Choroid plexus epithelial cell (primary cell): Measurements from ENCODE around the gene LRP1.

Source experiments
- DNase-seq: peaks from one replicate; pipeline ENCODE4 v3.0.0-alpha.2; 2010; ENCODE audit warnings: low read depth
- H3K4me3 ChIP-seq: 2 replicates; pipeline ENCODE4 v1.5.1; 2011; ENCODE audit warnings: low read depth, mild to moderate bottlenecking, control low read depth, low read length, moderate library complexity
- TF ChIP-seq, protein P1 (sequence below): conservative IDR thresholded peaks from 2 replicates; pipeline ENCODE4 v1.5.1; 2011; ENCODE audit warnings: low read depth, mild to moderate bottlenecking, control low read depth, inconsistent platforms, low read length, moderate library complexity

Gene LRP1

DNA sequence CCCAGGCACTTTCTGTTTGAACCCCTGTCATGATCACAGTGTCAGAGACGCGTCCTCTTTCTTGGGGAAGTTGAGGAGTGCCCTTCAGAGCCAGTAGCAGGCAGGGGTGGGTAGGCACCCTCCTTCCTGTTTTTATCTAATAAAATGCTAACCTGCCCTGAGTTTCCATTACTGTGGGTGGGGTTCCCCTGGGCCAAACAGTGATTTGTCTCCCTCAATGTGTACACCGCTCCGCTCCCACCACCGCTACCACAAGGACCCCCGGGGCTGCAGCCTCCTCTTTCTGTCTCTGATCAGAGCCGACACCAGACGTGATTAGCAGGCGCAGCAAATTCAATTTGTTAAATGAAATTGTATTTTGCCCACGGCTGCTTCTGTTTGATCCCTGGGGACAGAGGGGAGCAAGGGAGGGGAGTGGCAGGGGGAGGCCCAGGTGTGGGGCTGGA, 106.3 kb downstream of the LRP1 start:
- no peak overlapping the region for H3K4me3 ChIP-seq
- TF ChIP-seq, protein P1, sequence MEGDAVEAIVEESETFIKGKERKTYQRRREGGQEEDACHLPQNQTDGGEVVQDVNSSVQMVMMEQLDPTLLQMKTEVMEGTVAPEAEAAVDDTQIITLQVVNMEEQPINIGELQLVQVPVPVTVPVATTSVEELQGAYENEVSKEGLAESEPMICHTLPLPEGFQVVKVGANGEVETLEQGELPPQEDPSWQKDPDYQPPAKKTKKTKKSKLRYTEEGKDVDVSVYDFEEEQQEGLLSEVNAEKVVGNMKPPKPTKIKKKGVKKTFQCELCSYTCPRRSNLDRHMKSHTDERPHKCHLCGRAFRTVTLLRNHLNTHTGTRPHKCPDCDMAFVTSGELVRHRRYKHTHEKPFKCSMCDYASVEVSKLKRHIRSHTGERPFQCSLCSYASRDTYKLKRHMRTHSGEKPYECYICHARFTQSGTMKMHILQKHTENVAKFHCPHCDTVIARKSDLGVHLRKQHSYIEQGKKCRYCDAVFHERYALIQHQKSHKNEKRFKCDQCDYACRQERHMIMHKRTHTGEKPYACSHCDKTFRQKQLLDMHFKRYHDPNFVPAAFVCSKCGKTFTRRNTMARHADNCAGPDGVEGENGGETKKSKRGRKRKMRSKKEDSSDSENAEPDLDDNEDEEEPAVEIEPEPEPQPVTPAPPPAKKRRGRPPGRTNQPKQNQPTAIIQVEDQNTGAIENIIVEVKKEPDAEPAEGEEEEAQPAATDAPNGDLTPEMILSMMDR, result no peak
- DNase-seq, result no peak

GRCh38 chr12:57235017-57235727, 106.9 kb downstream of the LRP1 start:
- peak; percentile 85 for DNase-seq
- TF ChIP-seq, protein P1, result peak; percentile 14
- no peak overlapping the region for H3K4me3 ChIP-seq

DNA sequence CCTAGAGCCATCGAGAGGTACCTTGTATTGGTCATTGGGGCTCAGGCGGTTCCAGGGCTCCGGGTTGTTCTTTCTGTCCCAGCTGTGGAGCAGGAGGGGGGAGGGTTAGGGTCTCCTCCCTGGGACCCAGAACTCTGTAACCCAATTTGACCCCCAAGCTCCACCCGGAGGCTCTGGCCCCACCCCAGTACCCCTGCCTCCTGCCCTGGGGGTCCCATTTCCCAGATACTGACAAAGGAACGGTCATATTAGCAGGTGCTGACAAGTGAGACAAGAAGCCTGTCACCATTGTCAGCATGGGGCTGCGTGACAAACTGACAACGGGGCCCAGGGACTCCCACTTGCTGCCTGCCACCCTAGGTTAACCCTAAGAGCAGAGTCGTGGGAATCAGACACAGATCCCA, 107.4 kb downstream of the LRP1 start:
- no peak overlapping the region for H3K4me3 ChIP-seq

GRCh38 chr12:57236201-57236924, 108.1 kb downstream of the LRP1 start:
- TF ChIP-seq, protein P1, result no peak
- DNase-seq, result no peak
- no peak overlapping the region for H3K4me3 ChIP-seq

More for the DNA sequence above, 107.4 kb downstream of the LRP1 start:
- no peak for DNase-seq
- TF ChIP-seq, protein P1, result no peak

GRCh38 chr12:57236925-57237595, 108.8 kb downstream of the LRP1 start:
- H3K4me3 ChIP-seq, result no peak overlapping the region
- no peak for DNase-seq

DNA sequence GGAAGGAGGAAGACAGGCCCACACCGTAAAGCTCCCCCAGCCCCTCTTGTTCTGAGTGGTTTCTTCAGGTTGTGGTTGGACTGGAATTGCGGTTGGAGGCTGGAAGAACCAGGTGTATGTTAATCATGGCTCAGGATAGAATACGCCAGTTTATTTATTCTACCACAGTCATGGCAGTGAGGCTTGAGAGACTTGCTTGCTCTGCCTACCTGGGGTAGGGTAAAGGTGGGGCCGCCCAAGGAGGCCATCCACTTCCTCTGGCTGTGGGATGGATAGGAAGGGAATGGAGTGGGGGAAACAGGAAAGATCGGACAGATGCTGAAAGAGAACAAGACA, 109.3 kb downstream of the LRP1 start:
- TF ChIP-seq, protein P1, result no peak
- no peak overlapping the region for H3K4me3 ChIP-seq
- no peak for DNase-seq

More at GRCh38 chr12:57236925-57237595, 108.8 kb downstream of the LRP1 start:
- TF ChIP-seq, protein P1, result no peak
